Activated effector memory CD4-positive, alpha-beta T cell treated with anti-CD3 and anti-CD28 coated beads, Interleukin-2, amount 50 U/mL, for 16 hours (primary cell): ENCODE data around the gene MARCHF11.

Source experiments
- DNase-seq: peaks from one replicate; pipeline ENCODE4 v3.0.0-alpha.2; 2020

MARCHF11 gene, protein sequence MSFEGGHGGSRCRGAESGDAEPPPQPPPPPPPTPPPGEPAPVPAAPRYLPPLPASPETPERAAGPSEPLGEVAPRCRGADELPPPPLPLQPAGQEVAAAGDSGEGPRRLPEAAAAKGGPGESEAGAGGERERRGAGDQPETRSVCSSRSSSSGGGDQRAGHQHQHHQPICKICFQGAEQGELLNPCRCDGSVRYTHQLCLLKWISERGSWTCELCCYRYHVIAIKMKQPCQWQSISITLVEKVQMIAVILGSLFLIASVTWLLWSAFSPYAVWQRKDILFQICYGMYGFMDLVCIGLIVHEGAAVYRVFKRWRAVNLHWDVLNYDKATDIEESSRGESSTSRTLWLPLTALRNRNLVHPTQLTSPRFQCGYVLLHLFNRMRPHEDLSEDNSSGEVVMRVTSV

GRCh38 chr5:16179511-16179935 is at the start of gene MARCHF11:
Gene MARCHF11, minus strand, starts transcription at chr5:16179791. Its CDS starts 216 bp downstream, at chr5:16179575.
- no peak for DNase-seq

- no peak for DNase-seq
Measured at GRCh38 chr5:16225927-16226326, 46.3 kb upstream of the MARCHF11 start.

- no peak for DNase-seq
Measured at GRCh38 chr5:16192311-16192710, 12.7 kb upstream of the MARCHF11 start.

DNA sequence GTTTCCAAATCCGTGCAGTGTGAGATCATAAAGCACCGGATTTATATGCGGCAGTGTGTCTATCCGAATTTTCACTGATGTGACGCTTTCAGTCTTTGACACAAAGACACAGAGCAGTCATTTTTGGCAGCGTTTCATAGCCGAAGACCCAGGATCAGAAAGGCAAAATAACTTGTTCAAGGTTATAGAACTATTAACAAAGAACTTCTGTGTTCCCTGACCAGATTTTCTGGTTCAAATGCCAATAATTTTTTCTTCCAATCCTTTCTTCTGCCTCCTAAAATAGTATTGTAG is 1.1 kb upstream of the MARCHF11 start:
- DNase-seq, result no peak

- no peak for DNase-seq
Measured at GRCh38 chr5:16179936-16180788, 571 bp upstream of the MARCHF11 start.

DNA sequence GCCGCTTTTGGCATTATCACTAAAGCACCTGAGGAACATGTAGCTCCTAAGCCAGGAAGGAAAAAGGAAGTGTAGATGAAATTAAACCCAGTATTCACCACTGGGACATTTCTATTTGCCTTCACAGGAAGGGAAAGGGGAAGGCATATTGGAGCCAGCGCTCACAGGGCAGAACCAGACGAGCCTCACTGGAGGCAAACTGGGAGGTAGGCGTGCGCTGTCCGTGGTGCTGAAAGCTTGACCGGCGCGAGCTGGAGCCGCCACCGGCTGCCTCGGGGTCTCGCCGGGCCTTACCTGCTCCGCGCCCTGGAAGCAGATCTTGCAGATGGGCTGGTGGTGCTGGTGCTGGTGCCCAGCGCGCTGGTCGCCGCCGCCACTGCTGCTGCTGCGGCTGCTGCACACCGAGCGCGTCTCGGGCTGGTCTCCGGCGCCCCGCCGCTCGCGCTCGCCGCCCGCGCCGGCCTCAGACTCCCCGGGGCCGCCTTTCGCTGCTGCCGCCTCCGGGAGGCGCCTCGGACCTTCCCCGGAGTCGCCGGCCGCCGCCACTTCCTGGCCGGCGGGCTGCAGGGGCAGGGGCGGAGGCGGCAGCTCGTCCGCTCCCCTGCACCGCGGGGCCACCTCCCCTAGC is 732 bp downstream of the MARCHF11 start:
- peak; percentile 63 for DNase-seq

DNA sequence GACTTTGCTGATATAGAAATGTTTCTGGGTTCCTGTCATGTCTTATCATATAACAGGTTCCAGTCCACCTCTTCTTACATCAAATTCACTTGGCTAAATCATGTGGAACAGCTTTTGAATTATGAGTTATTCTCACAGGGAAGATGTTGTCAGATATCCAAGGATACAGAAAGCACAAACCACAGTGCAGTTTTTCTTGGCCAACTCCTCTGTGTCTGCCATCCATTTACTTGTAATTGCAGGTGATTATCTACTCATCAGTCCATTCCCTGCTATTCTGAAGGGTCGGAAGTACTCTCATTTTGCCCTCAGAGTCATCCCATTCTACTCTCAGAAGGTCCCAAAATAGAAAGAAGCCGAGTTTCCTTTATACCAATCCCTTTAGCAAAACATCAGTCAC is 10.0 kb downstream of the MARCHF11 start:
- DNase-seq, result no peak

DNA sequence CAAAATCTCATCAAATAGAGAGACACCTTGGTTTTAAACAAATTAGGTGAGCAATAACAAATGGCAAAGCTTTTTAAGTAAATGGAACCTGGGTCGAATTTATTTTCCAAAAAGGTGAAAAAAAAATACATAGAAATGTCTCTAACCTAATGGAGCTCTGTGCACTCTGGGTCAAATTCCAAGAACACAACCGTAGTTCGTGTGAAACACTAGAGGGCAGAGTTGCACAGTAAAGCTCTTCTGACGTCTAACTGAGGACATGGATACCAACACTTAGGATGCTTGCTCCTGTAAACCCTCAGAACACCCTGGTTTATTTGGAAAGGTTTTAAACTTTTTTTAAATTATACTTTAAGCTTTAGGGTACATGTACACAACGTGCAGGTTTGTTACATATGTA is 18.9 kb downstream of the MARCHF11 start:
- DNase-seq, result no peak

GRCh38 chr5:16159636-16160035 is 20.0 kb downstream of the MARCHF11 start:
- no peak for DNase-seq

DNA sequence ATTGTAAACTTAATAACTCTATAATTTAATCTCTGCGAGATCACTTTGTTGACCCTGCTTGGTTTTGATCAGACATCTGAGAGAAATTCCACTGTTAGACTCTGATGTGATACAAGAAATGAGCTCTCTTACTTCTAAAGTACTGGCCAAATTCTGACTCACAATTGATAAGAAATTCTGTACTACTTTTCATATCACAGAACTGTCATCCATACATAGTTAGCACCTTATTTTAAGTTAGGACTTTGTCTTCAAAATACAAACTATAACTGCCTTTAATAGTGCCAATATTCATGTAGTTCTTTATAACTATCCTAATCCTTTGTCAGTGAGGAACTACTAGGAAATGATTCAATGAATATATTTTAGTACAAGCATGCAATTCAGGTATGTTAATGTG is 23.4 kb downstream of the MARCHF11 start:
- no peak for DNase-seq

GRCh38 chr5:16152601-16153568 is 26.7 kb downstream of the MARCHF11 start:
- no peak for DNase-seq

DNA sequence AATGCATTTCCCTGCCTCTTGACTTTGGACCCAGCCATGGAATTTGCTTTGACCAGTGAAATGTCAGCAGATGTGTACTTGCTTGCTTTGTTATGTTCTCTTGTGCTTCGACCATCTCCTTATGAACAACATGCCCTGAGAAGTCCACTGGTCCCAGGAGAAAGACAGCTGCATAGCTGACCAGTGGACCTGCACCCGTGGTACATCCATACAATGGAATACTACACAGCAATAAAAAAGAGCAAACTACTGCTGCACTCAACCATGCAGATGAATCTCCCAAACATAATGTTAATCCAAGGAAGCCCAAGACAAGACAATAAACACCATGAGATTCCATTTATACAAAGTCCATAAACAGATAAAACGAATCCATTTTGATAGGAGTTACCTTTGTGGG is 30.0 kb downstream of the MARCHF11 start:
- DNase-seq, result no peak

- DNase-seq, result no peak
Measured at GRCh38 chr5:16147179-16147900, 32.3 kb downstream of the MARCHF11 start.

- no peak for DNase-seq
Measured at GRCh38 chr5:16144416-16144815, 35.2 kb downstream of the MARCHF11 start.

DNA sequence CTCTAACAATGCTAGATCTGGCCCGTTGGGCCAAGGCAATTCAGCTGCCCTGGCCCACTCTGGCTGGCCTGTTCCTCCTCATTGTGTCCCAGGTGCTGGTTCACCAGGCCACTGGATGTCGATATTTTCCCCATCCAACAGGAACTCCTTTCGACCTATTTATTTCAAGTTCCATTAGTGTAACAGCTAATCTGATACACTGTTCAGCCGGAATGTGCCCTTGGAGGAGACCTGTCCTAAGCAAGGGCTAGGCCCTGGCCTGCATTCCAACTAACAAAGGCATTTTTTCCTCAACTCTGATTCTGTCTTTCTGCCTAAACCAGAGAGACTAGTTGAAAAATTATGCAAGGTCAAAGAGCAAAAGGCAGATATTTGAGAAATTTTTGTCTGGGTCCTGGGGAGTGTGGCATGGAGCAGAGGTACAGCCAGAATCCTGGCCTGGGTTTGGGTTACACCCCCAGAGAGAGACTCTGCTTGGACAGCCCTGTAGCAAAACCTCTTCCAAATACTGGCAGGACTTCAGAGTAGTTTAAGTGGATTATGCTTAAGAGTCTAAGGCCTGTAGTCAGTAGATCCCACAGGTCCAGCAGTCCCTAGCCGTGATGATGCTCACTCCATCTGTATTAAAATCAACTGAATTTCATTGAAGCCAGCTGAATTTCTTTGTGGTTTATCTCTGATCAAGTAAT is 36.1 kb downstream of the MARCHF11 start:
- no peak for DNase-seq

GRCh38 chr5:16140944-16141343 is 38.6 kb downstream of the MARCHF11 start:
- no peak for DNase-seq

DNA sequence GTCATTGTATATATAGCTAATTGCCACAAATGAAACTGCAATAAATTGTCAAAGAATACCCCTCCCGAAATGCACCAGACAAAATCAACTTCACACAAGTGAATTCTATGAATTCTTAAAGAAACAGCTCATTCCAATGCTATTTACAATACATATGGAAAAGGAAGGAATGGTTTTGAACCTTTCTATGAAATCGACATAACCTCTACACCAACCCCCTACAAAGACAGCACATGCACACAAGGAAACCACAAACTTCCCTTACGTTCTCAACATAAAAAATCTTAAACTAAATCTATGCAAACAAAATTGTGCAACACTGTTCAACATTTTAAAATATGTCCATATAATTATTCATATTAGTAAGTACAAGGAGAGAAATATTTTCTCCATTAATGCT is 39.2 kb downstream of the MARCHF11 start:
- no peak for DNase-seq

DNA sequence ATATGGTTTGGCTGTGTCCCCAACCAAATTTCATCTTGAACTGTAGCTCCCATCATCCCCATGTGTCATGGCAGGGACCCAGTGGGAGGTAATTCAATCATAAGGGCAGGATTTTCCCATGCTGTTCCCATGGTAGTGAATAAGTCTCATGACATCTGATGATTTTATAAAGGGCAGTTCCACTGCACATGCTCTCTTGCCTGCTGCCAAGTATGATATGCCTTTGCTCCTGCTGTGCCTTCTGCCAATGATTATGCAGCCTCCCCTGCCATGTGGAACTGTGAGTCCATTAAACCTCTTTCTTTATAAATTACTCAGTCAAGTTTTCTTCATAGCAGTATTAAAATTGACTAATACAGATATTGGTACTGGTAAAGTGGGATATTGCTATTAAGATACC is 42.4 kb downstream of the MARCHF11 start:
- no peak for DNase-seq

DNA sequence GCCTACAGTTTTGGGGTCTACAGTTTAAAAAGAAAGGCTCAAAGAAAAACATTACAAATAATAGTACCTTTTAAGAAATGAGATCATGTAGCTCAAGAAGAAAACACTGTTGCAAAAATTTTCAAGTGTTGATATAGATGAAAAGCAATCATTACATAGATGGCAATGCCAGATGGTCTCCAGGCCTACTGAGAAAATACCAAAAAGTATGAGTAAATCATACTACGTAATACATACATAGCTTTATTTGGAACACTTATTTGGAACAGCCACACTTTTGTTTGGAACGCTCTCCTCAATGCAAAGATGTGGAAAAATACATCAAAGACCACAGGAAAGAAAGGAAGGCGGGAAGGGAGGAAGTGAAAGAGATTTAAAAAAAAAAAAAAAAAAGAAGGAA is 44.1 kb downstream of the MARCHF11 start:
- no peak for DNase-seq

GRCh38 chr5:16135003-16135402 is 44.6 kb downstream of the MARCHF11 start:
- DNase-seq, result no peak

- no peak for DNase-seq
Measured at GRCh38 chr5:16134204-16134603, 45.4 kb downstream of the MARCHF11 start.
